Measurements from ENCODE around the gene ITPR3.

The ITPR3 gene

GRCh38 chr6:33688451-33689147 lies 67.5 kb downstream of the ITPR3 start:
- no peak for DNase-seq

DNA sequence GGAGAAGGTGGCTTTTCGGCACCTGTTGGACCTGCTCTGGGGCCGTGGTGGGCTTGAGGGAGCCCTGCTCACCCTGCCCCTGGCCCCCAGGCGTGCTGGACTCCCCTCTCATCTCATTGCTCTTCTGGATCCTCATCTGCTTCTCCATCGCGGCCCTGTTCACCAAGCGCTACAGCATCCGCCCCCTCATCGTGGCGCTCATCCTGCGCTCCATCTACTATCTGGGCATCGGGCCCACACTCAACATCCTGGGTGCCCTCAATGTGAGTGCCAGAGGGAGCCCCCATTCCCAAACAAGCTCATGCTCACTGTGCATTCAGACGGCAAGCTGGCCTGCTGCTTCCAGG lies 68.0 kb downstream of the ITPR3 start:
- DNase-seq, result no peak

- no peak for DNase-seq
These were observed 68.8 kb downstream of the ITPR3 start for GRCh38 chr6:33689879-33690278.

GRCh38 chr6:33690766-33691165 lies 69.6 kb downstream of the ITPR3 start:
- DNase-seq, result no peak

DNA sequence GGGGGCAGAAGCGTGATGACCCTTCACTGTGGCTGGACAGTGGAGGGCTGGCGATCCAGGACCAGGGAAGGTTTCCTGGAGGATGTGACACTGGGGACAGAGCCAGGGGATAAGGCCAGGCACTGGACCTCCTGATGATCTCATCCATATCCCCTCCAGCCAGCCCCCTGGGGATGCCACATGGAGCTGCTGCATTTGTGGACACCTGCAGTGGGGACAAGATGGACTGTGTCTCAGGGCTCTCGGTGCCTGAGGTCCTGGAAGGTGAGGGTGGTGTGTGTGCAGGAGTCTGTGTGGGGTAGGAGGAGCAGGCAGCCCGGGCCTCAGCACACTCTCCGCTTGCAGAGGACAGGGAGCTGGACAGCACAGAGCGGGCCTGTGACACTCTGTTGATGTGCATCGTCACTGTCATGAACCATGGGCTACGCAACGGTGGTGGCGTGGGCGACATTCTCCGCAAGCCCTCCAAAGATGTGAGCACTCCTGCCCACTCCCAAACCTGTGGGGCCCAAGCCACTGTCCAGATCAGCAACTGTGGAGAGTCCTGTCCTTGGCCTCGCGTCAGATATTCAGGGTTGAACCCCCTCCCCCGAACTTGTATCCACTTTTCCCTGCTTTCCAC lies 70.4 kb downstream of the ITPR3 start:
- DNase-seq, result no peak

GRCh38 chr6:33692078-33692759 lies 71.1 kb downstream of the ITPR3 start:
- no peak for DNase-seq

- DNase-seq, result no peak
These were observed 71.6 kb downstream of the ITPR3 start for GRCh38 chr6:33692760-33693158.

DNA sequence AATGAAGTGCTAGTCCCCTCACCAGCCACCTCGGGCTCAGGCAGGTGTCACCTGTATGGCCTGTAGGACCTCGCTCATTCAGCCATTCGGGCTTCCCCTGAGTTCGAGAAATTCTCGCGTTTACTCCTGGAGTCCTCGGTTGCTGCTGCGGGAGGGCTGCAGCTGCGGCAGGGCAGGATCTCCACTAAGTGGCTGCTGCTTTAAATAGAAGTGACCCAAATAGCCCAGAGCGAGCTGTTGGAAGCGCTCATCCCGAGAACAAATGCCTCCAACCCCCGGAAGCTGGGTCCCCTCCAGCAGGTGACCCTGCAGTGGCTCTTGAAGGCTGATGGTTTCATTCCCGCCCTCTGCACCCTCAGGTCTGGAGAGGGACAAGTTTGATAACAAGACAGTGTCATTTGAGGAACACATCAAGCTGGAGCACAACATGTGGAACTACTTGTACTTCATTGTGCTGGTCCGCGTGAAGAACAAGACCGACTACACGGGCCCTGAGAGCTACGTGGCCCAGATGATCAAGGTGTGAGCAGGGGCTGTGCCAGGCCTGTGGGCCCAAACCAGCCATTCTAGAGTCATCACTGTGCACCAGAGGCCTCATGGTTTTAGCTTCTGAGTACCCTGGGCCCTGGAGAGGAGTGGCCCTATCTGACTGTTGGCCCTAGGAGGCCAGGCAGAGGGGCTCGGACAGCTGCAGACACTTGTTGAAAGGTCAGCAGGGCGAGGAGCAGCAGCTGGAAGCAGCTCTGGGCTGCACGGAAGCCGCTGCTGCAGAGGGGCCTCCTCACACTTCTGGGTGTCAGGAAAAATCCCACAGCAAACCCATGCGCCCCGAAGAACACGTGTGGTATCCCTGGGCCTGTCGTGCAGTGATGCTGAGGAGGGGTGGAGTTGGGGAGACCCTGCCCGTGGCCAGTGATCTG lies 72.3 kb downstream of the ITPR3 start:
- peak; percentile 9 to 57 for DNase-seq

- DNase-seq, result peak; percentile 60 to 70
These were observed 73.3 kb downstream of the ITPR3 start for GRCh38 chr6:33694401-33694931.

- DNase-seq, result no peak
These were observed 73.9 kb downstream of the ITPR3 start for GRCh38 chr6:33694977-33695376.

DNA sequence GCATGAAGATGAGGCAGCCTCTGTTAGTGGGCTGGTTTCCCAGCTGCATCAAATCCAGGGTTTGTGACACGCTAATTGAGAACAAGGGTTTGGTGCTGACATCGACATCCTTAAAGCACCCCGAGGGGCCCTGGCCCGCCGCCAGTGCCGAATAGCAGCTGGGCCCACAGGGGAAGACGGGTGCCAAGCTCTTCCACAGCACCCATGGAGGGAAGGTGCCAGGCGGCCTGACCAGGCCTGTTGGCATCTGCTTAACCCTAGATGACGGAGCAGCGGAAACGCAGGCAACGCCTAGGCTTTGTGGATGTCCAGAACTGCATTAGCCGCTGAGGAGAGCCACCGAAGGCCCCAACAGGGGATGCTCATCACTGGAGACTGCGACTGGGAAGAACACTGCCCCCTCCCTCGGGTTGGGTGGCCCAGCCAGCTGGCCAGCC lies 74.3 kb downstream of the ITPR3 start:
- DNase-seq, result no peak

GRCh38 chr6:33696076-33696475 lies 75.0 kb downstream of the ITPR3 start:
- DNase-seq, result no peak

DNA sequence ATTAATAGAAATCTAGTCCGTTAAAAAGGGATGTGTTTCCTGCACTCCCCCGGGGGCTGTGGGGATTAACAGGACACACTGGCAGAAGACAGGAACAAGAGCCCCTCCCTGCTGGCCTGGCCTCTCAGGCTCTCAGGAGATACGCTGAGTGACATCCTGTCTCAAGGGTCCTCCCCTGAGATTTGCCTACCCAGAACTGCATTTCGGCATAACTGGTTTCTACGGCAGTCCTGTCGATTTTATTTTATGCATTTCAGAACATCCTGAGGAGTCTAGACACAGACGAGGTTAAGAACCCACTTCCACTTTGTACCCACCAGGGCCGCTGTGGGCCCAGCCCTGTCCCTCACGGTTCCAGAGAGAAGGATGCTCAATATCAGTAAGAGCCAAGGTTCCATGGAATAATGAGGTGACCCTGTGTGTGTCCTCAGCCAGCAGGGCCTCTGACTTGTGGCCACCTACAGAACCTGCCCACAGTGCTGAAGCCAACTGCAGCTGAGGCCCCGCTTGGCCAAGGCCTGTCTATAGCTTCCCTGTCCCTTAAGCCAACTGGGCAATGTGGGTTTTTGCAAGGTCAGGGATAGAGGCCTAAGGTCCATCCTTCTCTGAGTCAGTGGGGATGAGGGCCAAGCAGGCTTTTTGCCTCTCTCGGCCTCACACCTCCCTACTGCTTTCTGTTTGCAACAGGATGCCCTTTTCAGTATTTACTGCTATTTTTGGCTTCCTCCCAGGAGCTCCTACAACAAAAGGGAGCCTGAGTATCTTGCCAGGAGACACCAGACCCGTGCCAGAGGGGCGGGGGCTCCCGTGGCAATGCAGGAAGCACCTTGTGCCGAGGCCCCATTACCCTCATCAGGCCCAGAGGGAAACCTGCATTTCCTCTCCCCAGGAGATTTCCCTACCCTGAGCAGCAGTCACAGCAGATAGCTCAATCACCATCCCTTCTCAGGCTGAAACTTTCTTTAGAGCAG lies 75.7 kb downstream of the ITPR3 start:
- DNase-seq, result peak; percentile 60 to 74

GRCh38 chr6:33697845-33698244 lies 76.7 kb downstream of the ITPR3 start:
- no peak for DNase-seq

GRCh38 chr6:33698494-33698893 lies 77.4 kb downstream of the ITPR3 start:
- no peak for DNase-seq

DNA sequence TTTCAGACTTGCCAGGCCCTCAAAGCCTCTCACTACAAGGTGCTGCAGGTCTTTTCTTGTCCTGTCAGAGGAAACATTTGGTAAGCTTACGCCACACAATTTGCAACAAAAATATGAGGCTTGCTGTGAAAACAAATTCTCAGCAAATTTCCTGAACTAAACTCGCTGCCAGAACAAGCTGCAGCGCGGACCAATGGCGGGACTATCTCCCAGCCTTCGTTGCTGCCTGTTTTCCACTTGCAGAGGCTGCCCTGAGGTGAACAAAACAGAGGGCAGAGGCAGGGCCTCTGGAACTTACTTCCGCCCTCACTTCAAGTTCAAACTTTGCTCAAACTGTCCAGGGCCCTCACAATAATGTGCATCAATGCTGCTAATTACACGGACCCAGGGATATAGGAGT lies 78.0 kb downstream of the ITPR3 start:
- no peak for DNase-seq

- no peak for DNase-seq
These were observed 78.6 kb downstream of the ITPR3 start for GRCh38 chr6:33699739-33700138.

GRCh38 chr6:33700391-33701050 lies 79.4 kb downstream of the ITPR3 start:
- peak; percentile 60 to 72 for DNase-seq

DNA sequence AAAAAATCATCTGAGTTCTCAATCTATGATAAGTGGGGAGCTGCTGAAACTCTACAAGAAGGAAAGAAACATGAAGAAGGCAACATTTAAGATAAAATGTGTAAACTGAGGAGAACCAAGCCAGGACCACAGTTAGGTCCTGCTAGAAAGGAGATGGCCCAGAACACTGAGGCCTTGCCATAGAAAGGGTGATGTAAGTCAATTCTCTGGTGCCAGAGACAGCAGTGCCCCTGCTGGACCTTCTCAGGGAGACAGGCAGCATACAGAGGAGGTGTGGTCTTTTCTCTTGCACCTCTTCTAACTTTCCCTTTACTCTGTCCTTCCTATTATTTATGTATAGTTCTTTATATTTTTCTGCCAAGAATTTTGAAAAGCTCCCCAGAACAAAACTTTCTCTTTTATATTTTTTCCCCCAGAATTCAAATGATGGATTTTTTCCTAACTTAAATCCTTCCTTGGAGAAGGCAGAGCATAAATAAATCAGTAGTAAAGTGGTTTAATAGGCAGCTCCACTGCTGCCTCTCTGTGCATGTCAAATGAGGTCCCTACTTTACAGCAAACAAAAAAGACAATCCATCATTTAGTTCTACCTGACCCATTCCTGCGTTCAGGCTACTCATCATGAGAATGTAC lies 81.3 kb downstream of the ITPR3 start:
- DNase-seq, result peak; percentile 15 to 24

DNA sequence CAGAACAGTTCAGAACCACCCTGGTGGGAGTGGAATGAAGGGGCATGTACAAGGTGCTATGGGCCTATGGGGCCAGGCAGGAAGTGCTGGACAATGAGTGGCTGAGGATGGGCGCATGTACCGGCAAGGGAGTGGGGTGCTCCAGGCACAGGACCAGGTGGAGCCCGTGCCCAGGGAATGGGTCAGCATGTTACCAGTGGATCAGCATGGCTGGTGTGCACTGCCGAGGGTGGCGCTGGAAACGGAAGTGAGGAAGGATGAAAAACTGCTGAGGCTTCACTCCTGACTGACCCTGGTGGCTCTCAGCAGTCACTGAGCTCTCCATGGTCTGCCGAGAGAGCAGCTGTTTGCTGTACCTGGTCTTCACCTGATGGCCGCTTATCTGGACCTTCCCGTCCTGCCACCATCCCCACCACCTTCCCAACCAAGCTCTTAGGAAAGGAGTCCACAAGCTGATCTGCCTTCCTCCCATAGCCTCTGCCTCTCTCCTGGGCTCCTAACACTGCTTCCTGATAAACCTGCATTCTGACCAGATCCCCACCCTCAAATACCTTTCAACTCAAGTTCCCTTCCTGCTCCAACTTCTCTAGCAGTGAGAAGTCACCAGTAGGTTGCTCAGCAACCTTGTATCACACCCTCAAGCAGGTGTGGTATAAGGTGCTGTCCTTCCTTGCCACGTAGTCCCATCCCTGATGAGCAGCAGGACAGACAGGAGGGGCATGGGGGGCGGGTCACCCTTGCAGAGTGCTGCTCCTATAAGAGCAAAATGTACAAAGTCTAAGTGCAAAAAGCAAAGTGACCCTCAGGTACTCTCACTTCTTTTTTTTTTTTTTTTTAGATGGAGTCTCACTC lies 83.3 kb downstream of the ITPR3 start:
- DNase-seq, result no peak
